ENCODE results near the gene SLC44A1.

SLC44A1 gene

GRCh38 chr9:105475302-105475701 lies 230.9 kb downstream of the SLC44A1 start:
- H3K4me3 Mint-ChIP-seq, result no peak overlapping the region
- DNase-seq (ENCODE audit: low spot score in 2 of 2) (no peak), ATAC-seq (peak; percentile 49)

GRCh38 chr9:105479846-105480245 lies 235.4 kb downstream of the SLC44A1 start:
- ATAC-seq, result no peak
- Mint-ChIP-seq H3K9me3 (no peaks in the 10 kb centered on the region), H3K4me1 (no peaks in the 10 kb centered on the region), H3K27ac (no peak overlapping the region), H3K4me3 (no peak overlapping the region), H3K36me3 (no peaks in the 10 kb centered on the region)
- no peak for DNase-seq (ENCODE audit: low spot score in 2 of 2)

More at GRCh38 chr9:105475302-105475701, 230.9 kb downstream of the SLC44A1 start:
- Mint-ChIP-seq H3K36me3 (no peaks in the 10 kb centered on the region), H3K4me1 (no peaks in the 10 kb centered on the region), H3K9me3 (no peaks in the 10 kb centered on the region), H3K27ac (no peak overlapping the region)

- no peak overlapping the region for H3K4me3 Mint-ChIP-seq
Measured at GRCh38 chr9:105483618-105484017, 239.2 kb downstream of the SLC44A1 start.

GRCh38 chr9:105484226-105484625 lies 239.8 kb downstream of the SLC44A1 start:
- DNase-seq (ENCODE audit: low spot score in 2 of 2), result no peak

More at GRCh38 chr9:105483618-105484017, 239.2 kb downstream of the SLC44A1 start:
- H3K9me3 Mint-ChIP-seq, result no peaks in the 10 kb centered on the region
- ATAC-seq, result no peak
- H3K27ac Mint-ChIP-seq, result no peak overlapping the region
- H3K36me3 Mint-ChIP-seq, result no peaks in the 10 kb centered on the region
- H3K4me1 Mint-ChIP-seq, result no peaks in the 10 kb centered on the region
- no peak for DNase-seq (ENCODE audit: low spot score in 2 of 2)

GRCh38 chr9:105485131-105485530 lies 240.7 kb downstream of the SLC44A1 start:
- Mint-ChIP-seq H3K36me3 (no peaks in the 10 kb centered on the region), H3K4me1 (no peaks in the 10 kb centered on the region), H3K4me3 (no peak overlapping the region), H3K9me3 (no peaks in the 10 kb centered on the region), H3K27ac (no peak overlapping the region)
- no peak for DNase-seq (ENCODE audit: low spot score in 2 of 2)
- ATAC-seq, result no peak

More at GRCh38 chr9:105484226-105484625, 239.8 kb downstream of the SLC44A1 start:
- H3K4me3 Mint-ChIP-seq, result no peak overlapping the region
- ATAC-seq, result no peak
- no peaks in the 10 kb centered on the region for H3K9me3 Mint-ChIP-seq
- H3K4me1 Mint-ChIP-seq, result no peaks in the 10 kb centered on the region
- no peaks in the 10 kb centered on the region for H3K36me3 Mint-ChIP-seq
- H3K27ac Mint-ChIP-seq, result no peak overlapping the region
